Parathyroid adenoma (tissue), 2 donors: Measurements from ENCODE around the gene SBNO2.

Experiments used
- H2AFZ ChIP-seq: fragments of 300-600 bp; sonication (generic); one replicate; pipeline ENCODE4 v1.7.0; 2017; ENCODE audit warnings: antibody characterized with exemption, mild to moderate bottlenecking
- H3K27ac ChIP-seq: fragments of 300-600 bp; sonication (generic); one replicate; pipeline ENCODE4 v1.7.0; 2017
- H3K27me3 ChIP-seq: fragments of 300-600 bp; sonication (generic); one replicate; pipeline ENCODE4 v1.7.0; 2017; ENCODE audit warnings: low read length; ENCODE audit not compliant: control insufficient read depth, insufficient read depth
- H3K36me3 ChIP-seq: fragments of 300-600 bp; sonication (generic); one replicate; pipeline ENCODE4 v1.7.0; 2017; ENCODE audit warnings: low read length; ENCODE audit not compliant: control insufficient read depth, insufficient read depth
- H3K4me1 ChIP-seq: fragments of 300-600 bp; sonication (generic); one replicate; pipeline ENCODE4 v1.7.0; 2017; ENCODE audit warnings: control low read depth
- H3K4me2 ChIP-seq: fragments of 300-600 bp; sonication (generic); one replicate; pipeline ENCODE4 v1.7.0; 2017; ENCODE audit warnings: low read length
- H3K4me3 ChIP-seq: fragments of 300-600 bp; sonication (generic); one replicate; pipeline ENCODE4 v1.7.0; 2017; ENCODE audit warnings: low read depth, low read length
- H3K79me2 ChIP-seq: fragments of 300-600 bp; sonication (generic); one replicate; pipeline ENCODE4 v1.7.0; 2017; ENCODE audit warnings: control low read depth
- H3K9ac ChIP-seq: fragments of 300-600 bp; sonication (generic); one replicate; pipeline ENCODE4 v1.7.0; 2017; ENCODE audit warnings: mild to moderate bottlenecking
- H3K9me3 ChIP-seq: fragments of 300-600 bp; sonication (generic); one replicate; pipeline ENCODE4 v1.7.0; 2017; ENCODE audit warnings: low read length; ENCODE audit not compliant: control insufficient read depth
- CTCF ChIP-seq: fragments of 300-600 bp; sonication (generic); IDR thresholded peaks from one replicate; pipeline ENCODE4 v1.7.0; 2017; ENCODE audit warnings: antibody characterized with exemption, mild to moderate bottlenecking
- donor health status: primary hyperparathyroidism.

Gene SBNO2

DNA sequence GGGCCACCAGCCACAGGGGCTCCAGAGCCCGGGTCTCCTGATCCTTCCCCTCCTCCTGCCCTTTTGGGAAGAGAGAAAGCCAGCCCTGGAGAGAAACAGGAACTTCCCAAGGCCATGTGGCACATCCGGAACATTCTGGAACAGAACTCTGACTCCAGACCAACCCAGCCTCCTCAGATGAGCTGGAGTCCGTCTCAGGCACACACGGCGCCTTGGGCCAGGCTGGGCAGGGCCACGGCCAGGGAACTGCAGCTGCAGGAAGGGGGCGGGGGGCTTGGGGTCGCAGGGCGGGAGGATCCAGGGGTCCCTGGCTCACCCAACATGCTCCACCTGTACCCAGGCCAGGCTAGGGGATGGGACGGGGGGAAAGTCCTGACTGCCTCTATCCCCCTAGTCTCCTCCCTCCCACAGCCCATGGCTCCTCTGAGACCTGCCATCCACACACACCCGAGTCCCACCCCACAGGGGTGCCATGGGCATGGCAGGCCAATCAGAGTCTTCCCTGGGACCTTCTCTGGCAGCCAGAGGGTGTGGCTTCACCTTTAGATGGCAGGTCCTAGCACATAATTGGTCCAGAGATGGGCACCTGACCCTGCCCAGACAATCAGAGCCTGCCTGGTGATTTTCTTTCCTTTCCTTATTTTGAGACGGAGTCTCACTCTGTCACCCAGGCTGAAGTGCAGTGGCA, 22.9 kb downstream of the SBNO2 start:
- peaks cover 10% of the 10 kb centered on the region for H3K79me2 ChIP-seq
- H3K4me1 ChIP-seq: no peaks in the 10 kb centered on the region
- no peaks in the 10 kb centered on the region for H3K27me3 ChIP-seq
- peak overlapping the region; percentile 70 for H3K27ac ChIP-seq
- no peak overlapping the region for H3K9ac ChIP-seq
- no peaks in the 10 kb centered on the region for H3K9me3 ChIP-seq
- no peak overlapping the region for H3K4me2 ChIP-seq
- no peak overlapping the region for H3K4me3 ChIP-seq
- H3K36me3 ChIP-seq: no peaks in the 10 kb centered on the region
- no peak for TF ChIP-seq CTCF
- H2AFZ ChIP-seq: no peak overlapping the region

- Histone ChIP-seq H2AFZ (no peak overlapping the region), H3K4me2 (no peak overlapping the region), H3K4me1 (no peaks in the 10 kb centered on the region), H3K27me3 (no peaks in the 10 kb centered on the region), H3K79me2 (peaks cover 8% of the 10 kb centered on the region), H3K9ac (no peak overlapping the region), H3K36me3 (no peaks in the 10 kb centered on the region), H3K27ac (no peak overlapping the region), H3K4me3 (no peak overlapping the region), H3K9me3 (no peaks in the 10 kb centered on the region)
- no peak for TF ChIP-seq CTCF
These were observed 23.6 kb downstream of the SBNO2 start for GRCh38 chr19:1150333-1151036.

GRCh38 chr19:1149259-1150045, 24.6 kb downstream of the SBNO2 start:
- no peaks in the 10 kb centered on the region for H3K36me3 ChIP-seq
- H3K27ac ChIP-seq: no peak overlapping the region

GRCh38 chr19:1147934-1148549, 26.0 kb downstream of the SBNO2 start:
- Histone ChIP-seq H2AFZ (no peak overlapping the region), H3K9ac (no peak overlapping the region), H3K36me3 (no peaks in the 10 kb centered on the region), H3K4me1 (no peaks in the 10 kb centered on the region), H3K9me3 (no peaks in the 10 kb centered on the region), H3K27ac (no peak overlapping the region), H3K27me3 (no peaks in the 10 kb centered on the region), H3K79me2 (peaks cover 8% of the 10 kb centered on the region), H3K4me2 (no peak overlapping the region), H3K4me3 (no peak overlapping the region)
- TF ChIP-seq CTCF: no peak

More at GRCh38 chr19:1149259-1150045, 24.6 kb downstream of the SBNO2 start:
- Histone ChIP-seq H3K4me3 (no peak overlapping the region), H3K4me1 (no peaks in the 10 kb centered on the region), H3K79me2 (peaks cover 8% of the 10 kb centered on the region), H3K4me2 (no peak overlapping the region), H3K9me3 (no peaks in the 10 kb centered on the region), H3K27me3 (no peaks in the 10 kb centered on the region), H2AFZ (no peak overlapping the region), H3K9ac (no peak overlapping the region)
- no peak for TF ChIP-seq CTCF
